Dermis blood vessel endothelial cell (primary cell): ENCODE data around the gene ARSG. TPM values are rescaled to one million over a fixed set of nuclear protein-coding genes. Genes with fewer than 3 reads are reported as not detected.

ENCODE experiments used
- DNase-seq: peaks from one replicate; pipeline ENCODE4 v3.0.0; 2010
- total RNA-seq: library from RNA; depleted of rRNA; stranded (reverse); fragments of >200 nt; gene quantifications from 2 replicates; pipeline ENCODE4 v1.2.3, GENCODE V29; 2014

Gene ARSG
- total RNA-seq, 1 donor from 2014 or later, result 5.1 TPM

DNA sequence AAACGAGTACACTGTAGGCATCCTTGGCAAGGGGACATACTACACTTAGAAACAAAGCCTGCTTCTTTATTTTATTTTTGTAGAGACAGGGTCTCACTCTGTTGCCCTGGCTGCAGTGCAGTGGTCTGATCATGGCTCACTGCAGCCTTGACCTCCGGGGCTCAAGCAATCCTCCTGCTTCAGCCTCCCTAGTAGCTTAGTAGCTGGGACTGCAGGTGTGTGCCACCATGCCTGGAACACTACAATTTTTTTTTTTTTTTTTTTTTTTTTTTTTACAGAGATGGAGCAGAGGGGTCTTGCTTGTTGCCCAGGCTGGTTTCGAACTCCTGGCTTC, 87.8 kb downstream of the ARSG start:
- no peak for DNase-seq

DNA sequence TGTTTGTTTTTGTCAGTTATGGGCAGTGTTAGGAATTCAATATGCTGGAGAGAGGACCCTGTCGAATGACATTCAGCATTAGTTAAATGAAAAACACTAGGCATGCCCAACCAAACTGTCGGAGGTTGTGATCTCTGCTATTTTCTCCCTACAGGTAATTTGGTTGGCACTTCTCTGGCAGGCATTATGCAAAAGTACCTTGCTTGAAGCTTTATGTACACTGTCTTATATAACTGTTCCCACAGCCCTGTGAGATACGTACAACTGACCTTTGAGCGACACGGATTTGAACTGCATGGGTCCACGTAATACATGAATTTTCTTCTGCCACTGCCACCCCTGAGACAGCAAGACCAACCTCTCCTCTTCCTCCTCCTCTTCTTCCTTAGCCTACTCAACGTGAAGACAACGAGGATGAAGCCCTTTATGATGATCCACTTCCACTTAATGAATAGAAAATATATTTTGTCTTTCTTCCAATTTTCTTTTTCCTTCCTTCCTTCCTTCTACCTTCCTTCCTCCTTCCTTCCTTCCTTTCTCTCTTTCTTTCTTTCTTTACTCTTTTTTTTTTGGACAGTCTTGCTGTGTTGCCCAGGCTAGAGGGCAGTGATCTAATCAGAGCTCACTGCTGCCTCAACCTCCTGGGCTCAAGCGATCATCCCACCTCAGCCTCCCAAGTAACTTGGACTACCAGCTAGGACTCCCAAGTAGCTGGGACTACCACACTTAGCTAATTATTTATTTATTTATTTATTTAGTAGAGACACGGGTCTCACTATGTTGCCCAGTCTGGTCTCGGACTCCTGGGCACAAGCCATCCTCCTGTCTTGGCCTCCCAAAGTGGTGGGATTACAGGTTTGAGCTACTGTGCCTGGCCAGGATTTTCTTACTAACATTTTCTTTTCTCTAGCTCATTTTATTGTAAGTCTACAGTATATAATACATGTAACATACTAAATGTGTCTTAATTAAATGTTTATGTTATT, 88.7 kb downstream of the ARSG start:
- no peak for DNase-seq

DNA sequence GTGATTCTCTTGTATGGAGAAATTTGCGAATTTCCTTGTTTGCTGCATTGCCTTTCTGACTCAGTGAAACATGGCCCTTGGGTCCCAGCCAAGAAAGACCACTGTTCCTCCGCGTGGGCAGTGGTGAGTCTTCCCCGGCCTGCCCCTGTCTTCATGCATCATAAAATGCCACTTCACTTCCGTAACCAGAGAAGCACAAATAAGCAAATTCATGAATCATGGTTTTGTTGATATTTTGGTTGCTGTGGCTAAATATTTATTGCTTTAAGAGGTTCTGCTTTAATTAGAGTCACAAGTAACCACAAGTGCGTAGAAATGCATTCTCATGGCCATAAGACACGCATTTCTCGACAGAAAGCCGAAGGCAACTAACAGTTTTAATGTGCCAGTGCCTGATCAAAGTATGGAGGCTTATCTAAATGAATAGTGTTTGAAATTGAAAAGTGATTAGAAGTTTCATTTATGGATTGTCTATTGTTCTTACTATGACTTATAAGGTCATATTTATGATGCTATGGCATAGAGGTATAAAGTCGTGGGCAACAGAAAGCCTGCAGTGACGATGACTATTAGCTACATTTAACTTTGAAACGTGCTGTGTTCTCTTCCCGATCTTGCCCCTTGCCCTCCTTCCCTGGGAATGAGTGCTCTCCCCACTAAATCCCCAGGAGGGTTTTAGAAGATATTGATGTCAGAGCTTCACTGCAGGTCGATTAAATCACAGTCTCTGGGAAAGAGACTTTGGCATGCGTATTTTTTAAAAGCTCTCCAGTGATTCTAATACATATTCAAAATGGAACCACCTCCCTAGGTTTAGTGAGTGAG, 90.0 kb downstream of the ARSG start:
- peak; percentile 87 for DNase-seq

DNA sequence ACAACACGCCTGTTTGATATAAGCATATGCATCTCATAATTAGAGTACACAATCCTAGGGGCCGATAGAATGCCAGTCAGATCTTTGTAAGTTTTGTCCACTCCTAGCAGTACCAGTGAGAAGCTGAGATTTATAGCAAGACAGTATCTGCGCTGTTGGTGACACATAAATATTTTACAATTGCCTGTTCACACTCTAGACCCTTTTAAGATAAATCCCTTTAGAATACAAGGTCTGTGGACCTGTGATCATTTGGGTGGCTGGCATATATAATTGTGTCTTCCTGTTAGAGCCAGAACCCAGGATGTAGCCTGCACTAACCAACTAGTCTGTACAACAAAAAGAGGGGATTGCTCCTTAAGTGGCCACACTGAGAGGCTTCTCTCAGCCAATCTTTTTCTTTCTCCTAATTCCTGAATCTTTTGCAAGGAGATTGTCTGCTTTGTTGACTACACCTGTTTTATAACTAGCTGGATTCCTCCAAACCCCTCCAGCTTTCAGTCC, 91.3 kb downstream of the ARSG start:
- peak; percentile 21 for DNase-seq

DNA sequence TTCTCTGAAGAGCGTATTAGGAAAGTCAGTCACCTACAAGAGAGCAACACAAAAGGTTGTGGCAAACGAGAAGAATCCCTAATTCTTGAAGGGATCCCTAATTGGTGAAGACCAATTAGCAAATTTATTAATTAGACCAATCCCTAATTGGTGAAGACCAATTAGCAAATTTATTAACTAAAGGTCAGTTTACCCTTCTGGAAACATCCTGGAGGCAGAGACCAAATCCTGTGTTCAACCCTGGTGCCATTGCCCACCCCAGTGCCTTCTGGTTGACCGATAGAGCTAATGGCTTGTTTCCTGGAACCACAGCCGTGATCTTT, 91.8 kb downstream of the ARSG start:
- no peak for DNase-seq

DNA sequence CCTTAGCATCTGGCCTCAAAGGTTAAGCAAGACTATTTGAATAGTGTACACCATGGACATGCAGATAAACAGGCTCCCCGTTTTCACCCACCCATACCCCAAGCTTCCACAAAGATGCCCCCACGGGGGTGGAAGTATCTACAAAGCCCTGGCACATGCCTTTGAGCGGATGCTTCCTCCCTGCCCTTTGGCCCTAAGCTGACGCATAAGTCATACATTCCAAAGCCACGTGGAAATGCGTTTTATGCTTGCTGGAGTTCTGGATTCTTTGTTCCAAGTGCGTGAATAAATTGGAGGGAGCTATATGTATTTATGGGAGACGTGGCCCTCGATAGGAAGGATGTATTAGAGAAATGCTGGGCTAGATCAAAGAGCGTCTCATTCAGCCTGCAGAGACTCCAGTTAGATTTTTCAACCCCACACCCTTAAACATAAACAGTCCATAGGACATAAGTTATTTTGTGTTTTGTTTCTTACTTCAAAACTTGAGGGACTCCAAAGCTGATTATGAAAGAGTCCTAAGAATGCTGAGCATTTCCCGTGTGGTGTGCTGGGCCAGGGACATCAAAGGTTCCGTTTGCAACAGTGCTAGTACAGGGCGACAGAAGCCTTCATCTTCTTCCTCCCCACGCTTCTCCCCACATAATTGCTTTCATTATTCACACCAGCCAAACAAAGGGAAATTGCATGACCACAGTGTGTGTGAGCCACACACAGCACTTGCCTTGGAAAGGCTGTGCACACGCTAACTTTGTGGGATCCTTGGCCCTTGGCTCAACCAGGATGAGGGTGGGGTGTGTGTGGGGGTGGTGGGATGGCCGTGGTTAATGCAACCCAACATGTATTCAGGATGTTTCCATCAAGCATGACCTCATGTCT, 92.4 kb downstream of the ARSG start:
- peak; percentile 96 for DNase-seq

DNA sequence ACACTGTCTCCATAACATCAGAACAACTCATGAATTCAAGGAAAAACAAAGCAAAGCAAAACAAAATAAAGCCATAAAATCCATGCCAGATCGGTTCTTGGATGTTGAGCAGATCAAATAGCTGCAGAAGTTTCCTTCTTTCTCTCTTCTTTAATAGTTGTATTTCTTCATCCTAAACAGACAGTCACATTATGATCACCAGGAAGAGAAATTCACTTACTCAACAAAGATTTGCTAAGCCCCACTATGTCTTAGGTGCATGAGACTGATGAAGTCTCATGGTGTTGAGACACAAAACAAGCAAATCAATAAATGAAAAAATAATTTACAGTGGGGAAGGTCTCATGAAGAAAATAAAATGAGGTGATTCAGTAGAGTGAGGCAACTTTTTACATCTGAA, 93.2 kb downstream of the ARSG start:
- no peak for DNase-seq

DNA sequence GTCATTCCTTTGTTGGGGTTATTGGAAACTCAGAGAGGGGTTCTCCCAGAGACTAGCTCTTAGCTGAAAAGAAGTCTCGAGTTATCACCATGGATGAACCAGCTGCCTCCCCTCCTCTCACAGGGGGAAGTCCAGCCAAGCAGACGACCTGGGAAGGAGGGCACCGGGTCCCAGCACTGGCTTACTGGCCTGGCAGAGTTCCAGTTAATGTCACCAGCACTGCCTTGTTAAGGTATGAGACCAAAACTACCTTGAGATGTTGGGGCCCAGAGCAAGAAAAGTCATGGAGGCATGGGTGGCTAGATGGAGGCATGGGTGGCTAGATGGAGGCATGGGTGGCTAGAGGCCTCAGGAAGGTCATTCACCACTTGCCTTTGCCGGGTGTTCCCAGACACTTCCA, 93.6 kb downstream of the ARSG start:
- no peak for DNase-seq

DNA sequence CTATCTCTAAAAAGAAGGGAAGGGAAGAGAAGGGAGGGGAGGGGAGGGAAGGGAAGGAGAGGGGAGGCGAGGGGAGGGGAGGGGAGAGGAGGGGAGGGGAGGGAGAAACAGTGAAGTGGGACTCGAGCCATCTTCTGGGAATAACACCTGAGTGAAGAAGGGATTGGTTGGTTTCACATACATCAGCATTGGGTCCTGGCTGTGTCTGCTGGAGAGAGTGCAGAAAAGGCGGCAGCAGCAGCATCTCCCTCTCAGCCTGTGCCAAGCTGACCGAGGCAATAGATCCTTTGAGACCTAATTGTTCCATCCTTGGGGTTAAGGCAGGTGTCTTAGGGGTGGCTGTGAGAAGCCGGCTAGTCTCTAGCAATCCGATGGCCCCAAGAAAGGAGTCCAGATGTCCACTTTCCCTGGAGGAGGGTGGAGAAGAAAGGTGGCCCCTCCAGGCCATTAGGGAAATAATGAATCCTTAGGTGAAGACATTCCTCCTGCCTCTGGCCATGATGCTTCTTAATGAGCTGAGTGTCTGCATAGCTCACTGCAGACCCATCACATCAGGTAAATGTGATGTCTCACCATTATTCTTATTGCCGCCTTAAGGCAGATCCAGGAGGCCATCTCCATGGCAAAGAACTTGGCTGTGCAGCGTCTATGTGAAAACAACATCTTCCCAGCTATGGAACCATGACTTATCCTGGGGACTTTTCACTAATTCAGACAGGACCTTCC, 94.4 kb downstream of the ARSG start:
- no peak for DNase-seq

DNA sequence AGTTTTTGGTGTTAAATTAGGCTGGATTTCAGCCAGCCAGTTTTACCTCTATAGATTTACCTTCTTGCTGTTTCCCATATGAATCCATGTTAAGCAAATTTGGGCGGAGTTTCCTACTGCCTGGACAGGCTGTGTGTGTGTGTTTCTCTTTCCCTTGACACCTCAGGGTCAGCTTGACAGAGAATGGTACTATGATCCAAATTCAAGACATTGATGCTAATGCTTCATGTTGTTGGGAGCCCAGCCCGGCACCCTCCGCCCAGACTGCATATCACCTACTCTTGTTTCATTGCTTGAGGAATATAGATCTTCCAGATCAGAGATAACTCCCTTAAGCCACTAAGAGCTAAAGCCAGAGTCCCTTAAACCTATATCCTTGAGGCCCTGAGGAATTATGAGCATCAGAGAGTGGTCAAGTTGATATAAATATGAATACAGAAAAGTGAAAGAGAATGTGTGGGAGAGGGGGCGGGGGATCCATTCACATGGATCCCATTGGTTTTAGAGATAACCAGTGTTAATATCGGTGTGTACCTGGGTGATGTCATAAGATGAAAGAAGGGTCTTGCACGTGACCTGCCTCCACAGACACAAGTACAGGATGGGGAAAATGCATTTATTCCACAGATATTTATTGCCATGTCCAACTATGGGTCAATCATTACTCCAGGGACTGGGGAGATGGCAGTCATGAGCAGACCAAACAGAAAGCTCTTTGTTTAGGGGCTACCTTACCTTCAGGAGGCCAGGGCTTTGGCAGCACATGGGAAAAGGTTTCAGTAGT, 96.3 kb downstream of the ARSG start:
- no peak for DNase-seq

DNA sequence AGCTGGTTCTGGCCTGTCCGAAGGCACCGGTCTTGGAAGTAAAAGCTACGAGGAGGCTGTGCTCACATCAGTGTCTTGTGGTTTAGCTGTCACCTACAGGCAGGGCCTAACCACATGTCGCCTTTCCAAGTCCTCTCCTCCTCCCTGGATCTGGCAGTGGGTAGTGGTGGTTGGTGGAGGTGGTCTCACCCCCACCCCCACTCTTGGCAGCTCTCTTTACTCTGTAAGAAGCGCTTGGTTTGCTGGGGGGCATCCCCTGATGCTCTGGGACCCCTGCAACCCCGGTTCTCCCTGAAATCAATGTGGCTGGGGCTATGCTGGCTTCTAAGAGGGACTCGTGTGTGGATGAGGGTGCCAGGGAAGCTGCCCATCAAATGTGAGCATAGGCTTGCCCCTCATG, 97.7 kb downstream of the ARSG start:
- no peak for DNase-seq

DNA sequence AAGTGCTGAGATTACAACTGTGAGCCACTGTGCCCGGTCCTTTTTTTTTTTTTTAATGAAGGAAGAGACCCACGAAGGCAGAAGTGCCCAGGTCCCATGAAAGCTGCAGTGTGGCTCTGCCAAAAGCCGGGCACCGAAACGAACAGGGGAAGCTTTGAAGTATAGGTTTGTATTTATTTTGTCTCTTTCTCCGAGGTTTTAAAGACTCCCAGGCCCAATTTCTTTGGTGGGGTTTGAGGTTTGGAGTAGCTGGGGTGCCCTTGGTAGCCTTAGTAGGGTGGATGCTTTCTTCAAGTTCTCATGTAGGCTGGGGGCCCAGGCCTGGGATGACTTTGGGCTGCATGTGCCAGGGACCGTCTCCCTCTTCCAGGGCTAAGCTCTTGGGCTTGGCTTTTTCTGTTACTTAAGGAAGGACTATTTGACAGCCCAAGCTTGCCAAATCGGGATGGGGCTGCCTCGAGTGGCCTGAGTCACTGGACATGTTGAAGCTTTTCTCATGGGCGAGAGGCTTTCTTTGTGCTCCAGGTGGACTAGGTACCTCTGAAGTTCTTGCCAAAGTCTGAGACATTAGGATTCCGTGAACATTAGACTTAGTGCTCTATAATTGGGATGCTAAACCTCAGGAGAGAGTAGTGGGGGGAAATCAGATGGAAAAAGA, 99.7 kb downstream of the ARSG start:
- no peak for DNase-seq

DNA sequence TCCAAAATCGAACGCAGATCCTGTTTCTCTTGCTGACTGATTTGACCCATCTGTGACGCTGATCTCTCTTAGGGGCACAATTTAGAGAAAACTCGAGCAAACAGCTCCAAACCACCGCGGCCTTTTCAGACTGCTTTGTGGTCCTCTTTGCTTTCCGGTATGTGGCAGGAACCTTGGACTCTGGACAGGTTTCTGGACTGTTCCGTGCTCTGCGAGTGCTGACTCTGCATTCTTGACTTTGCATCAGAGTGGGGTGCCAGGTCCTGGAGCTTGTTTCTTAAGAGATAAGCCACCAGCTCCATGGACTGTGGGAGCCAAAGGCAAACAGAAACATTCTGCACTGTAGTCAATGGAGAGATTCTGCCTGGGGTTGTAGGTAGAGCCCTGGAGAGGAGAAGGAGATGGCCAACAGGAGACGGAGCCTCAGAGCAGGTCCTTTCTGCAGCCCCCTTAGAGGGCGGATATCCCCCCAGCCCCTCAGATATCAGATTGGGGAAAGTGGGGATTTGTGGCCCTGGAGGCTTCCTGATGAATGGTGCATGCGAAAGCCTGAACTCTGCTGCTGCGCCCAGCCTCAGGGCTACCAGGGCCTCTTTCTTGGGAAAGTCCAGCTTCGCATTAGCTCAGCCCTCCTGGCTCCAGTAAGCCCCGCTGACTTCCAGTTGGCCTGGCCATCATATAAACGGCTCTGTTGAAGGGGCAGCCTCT, 100.4 kb downstream of the ARSG start:
- no peak for DNase-seq

DNA sequence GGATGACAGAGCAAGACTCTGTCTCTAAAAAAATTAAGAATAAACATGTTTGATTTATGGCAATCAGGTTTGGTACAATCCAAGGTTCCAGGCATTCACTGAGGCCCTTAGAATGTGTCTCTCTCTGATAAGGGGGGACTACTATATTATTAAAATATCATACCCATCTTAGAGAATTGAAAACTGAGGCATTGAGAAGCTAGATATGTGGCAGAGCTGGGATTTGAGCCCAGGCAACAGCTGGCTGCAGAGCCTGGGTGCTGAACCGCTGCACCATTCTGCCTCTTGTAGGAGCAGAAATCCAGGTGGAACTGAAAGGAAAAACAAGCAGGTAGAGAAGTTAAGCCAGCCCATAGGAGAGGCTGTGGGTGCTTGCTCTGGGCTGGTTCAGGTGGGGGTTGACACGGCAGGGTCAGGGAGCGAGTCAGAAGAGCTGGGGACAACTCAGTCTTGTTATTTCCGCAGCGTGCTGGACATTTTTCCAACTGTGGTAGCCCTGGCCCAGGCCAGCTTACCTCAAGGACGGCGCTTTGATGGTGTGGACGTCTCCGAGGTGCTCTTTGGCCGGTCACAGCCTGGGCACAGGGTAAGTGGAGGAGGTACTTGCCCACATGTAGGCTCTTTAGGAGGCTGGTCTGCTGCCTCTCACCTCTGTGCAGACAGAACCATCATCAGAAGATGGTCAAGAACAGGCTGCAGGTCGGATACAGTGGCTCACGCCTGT, 103.5 kb downstream of the ARSG start:
- no peak for DNase-seq

DNA sequence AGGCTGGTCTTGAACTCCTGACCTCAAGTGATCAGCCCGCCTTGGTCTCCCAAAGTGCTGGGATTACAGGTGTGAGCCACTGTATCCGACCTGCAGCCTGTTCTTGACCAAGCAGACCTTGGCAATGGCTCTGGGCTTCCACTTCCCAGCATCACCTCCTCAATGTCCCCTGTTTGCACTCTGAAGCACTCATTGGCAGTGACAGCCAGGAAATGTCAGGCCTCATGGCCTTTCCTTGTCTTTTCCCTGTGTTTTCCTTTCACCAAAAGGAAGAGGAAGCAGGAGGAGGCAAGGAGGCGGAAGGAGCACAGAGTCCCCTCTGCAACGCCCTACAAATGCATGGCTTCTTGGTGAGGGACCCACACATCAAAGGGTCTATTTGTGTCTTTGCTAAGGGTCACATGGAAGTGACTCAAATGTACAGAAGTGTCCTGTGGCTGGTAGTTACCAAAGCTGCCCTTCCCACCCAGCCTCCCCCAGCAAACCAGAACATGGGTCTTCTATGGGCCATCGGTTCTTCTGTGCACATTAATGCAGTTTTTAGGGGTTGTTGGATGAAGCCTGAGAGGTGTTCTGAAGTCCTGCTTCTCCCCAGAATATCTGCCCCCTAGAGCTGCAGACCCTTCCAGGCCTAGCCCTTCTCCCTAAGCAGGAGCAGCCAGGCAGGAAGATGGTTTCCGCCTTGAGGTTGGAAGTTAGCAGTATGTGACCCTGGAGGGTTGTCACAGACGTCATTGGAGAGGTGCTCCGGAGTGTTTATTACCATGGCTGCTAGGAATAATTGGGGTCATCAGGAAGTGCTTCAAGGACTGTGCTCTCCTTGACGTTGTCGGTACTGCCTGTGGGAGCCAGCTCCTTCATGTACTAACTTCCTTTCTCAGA, 105.2 kb downstream of the ARSG start:
- DNase-seq, result peak; percentile 57

DNA sequence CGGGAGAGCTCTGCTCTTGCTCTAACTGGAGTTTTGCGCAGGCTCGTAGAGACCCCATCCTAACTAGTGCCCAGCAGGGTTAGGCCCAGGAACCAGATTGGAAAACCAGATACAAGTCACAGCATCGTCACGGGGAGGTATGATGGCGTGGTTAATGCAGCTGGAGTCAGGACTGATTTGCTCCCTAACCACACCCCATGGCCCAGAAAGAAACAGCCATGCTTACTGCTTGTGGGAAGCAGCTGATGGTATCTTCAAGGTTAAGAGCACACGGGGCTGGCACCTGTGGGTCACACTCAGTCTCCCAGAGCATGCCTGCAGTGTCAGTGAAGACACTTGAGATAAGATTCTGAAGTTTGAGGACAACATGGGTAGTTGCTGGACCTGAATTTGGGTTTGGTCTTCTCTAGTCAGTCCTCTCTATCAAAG, 105.8 kb downstream of the ARSG start:
- no peak for DNase-seq

DNA sequence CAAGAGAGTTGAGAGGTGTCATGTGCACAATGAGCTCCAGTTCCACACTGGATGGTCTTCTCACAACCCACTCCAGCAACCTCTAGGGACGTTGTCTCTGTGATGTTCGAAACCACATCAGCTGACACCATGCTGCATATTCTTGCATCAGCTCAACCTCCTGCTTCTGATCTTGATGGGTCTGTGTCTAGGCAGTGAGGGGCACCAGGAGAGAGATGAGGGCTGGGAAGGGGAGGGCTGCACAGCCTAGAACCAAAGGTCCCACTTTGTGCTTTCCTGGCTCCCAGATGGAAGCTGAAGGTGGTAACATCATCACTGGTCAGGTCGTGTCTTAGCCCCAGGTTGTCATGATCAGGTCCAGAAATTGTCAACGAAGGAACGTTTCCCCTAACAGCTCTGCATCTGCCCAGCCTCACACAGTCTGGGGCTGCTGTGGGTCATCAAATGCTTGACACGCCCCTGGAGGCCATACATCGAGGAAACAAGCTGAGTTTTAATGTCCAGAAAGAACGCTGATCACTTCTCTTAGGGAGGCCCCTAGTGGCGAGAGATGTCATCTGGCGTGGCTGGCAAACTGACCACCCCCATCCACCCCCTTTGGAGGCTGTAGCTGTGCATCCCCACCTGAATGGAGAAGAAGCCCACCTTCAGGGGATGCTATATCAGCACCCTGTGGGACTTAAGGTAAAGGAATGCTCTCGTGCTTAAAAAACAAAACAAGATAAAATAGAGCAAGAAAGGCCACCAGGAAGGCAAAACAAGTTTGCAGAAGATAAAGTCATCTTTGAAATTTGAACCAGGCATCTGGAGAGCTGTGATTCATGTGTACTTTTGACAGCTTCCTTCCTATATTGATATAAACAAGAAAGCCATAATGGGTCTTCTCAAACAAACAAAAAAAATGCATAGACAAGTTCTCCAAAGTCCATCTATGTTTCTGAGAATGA, 107.7 kb downstream of the ARSG start:
- DNase-seq, result peak; percentile 91
